Right lobe of liver (tissue), 4 donors: ENCODE results near the gene CTRB2.

Experiments
- CTCF ChIP-seq, 4 donors: fragments of 200-600 bp in 3 of 4; fragments of 450-650 bp in 1 of 4; IDR thresholded peaks; one replicate each; pipeline versions ENCODE4 v1.5.1 to v1.8.0; 2016 to 2022; ENCODE audit warnings: antibody characterized with exemption in 4 of 4, mild to moderate bottlenecking in 2 of 4
- POLR2A ChIP-seq: fragments of 450-650 bp; IDR thresholded peaks from one replicate; pipeline ENCODE4 v1.6.1; 2017; ENCODE audit warnings: antibody characterized with exemption, mild to moderate bottlenecking
- donor health status: DM: no; HTN: no; CAD: no.
- donor health status: DM: no; HTN: no; CAD: no.
- donor health status: DM: no; HTN: yes; CAD: no.

DNA sequence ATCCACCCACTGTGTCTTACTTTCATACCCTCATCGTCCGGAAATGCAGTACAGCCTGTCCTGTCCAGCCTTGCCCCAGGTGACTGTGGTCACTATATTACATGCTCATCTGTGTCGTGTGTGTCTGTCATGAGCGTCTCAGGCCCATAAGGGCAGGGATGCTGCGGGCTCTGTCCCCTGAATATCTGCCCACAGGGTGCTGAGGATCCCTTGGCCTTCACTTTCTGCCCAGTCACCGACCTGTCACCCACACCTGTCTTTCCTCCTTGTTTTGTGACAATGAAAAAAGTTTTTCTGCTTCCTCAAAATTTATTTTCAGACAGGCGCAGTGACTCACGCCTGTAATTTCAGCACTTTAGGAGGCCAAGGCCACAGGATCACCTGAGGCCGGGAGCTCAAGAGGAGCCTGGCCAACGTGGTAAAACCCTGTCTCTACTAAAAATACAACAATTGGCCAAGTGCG lies 10.5 kb upstream of the CTRB2 start:
- TF ChIP-seq POLR2A (no peak), CTCF (IDR thresholded peaks at IDR 0.05) (no peak)
